Endothelial cell of umbilical vein (primary cell): ENCODE measurements around the gene TCF20.

ENCODE experiments used
- EZH2 ChIP-seq: IDR thresholded peaks from 2 replicates; pipeline ENCODE4 v1.6.1; 2012; ENCODE audit warnings: borderline replicate concordance, low read depth, mild to moderate bottlenecking, moderate library complexity, low read length, inconsistent platforms; ENCODE audit not compliant: severe bottlenecking
- POLR2A ChIP-seq: IDR thresholded peaks from 2 replicates; pipeline ENCODE4 v1.6.1; 2012; ENCODE audit warnings: low read depth, mild to moderate bottlenecking, control low read depth, low read length
- POLR2AphosphoS5 ChIP-seq: IDR thresholded peaks from 2 replicates; pipeline ENCODE4 v1.6.1; 2012; ENCODE audit warnings: low read depth, mild to moderate bottlenecking, control low read depth, low read length, moderate library complexity; ENCODE audit not compliant: insufficient read depth
- TF ChIP-seq, protein P1 (sequence below), 2 donors: IDR thresholded peaks; 1 replicate in 1 of 2; 2 replicates in 1 of 2; pipeline ENCODE4 v1.5.1; 2011; ENCODE audit warnings: low read length in 2 of 2, mild to moderate bottlenecking in 2 of 2, moderate library complexity in 2 of 2, control low read depth in 1 of 2, inconsistent platforms in 1 of 2, low read depth in 1 of 2; ENCODE audit not compliant: insufficient read depth in 1 of 2; ENCODE audit errors: extremely low read depth in 1 of 2

DNA sequence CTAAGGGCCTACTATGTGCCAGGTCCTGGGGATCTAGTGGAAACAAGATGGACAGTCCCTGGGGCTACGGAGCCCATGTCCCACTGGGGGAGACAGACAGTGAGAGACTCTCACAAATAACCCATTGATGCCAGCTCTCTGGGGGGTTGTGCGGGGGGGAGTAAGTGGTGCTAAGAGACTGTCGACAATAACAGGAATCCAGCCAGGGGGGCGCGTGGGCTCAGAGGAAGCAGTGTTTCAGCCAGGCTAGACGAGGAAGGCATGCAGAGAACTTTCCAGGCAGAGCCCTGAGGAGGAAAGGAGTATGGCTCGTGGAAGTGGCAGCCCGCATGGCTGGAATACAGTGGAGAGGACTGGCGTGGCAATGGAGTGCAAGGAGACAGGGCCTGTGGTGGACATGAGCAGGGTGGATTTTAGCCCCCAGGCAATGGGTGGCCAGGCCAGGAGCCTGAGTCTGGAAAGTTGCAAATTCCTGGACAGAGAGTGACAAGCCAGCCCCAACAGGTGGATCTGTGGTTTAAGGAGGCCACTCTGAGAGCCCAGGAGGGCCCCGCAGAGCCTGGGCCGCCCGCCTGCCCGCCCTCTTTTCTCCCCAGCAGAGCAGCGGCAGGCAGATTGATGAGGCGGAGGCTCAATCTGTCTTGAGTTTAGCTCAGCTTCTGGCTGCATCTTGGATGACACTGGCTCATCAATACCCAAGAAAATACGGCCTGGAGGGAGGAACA is 40.0 kb upstream of the TCF20 start:
- TF ChIP-seq, protein P1, sequence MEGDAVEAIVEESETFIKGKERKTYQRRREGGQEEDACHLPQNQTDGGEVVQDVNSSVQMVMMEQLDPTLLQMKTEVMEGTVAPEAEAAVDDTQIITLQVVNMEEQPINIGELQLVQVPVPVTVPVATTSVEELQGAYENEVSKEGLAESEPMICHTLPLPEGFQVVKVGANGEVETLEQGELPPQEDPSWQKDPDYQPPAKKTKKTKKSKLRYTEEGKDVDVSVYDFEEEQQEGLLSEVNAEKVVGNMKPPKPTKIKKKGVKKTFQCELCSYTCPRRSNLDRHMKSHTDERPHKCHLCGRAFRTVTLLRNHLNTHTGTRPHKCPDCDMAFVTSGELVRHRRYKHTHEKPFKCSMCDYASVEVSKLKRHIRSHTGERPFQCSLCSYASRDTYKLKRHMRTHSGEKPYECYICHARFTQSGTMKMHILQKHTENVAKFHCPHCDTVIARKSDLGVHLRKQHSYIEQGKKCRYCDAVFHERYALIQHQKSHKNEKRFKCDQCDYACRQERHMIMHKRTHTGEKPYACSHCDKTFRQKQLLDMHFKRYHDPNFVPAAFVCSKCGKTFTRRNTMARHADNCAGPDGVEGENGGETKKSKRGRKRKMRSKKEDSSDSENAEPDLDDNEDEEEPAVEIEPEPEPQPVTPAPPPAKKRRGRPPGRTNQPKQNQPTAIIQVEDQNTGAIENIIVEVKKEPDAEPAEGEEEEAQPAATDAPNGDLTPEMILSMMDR (IDR thresholded peaks at IDR 0.05; ENCODE audit: extremely low read depth in 1 of 2, insufficient read depth in 1 of 2, low read depth in 1 of 2, low read length in 2 of 2), result no peak
- TF ChIP-seq EZH2 (no peak), POLR2A (no peak), POLR2AphosphoS5 (no peak)
